Fibroblast of skin of right quadriceps (primary cell): ENCODE measurements around the gene FBXW9.
"Not testable (repeated sequence)": the region's sequence is repeated elsewhere in the genome, so short reads cannot be mapped to it uniquely, and the experiment has no call there.

Experiments used
- DNase-seq: peaks from one replicate; pipeline ENCODE4 v3.0.0-alpha.2; 2013

The FBXW9 gene

GRCh38 chr19:12678039-12678438 is 18.4 kb downstream of the FBXW9 start:
- DNase-seq, result not testable (repeated sequence)

GRCh38 chr19:12676928-12677327 is 19.5 kb downstream of the FBXW9 start:
- no peak for DNase-seq

- DNase-seq, result peak; percentile 66
Observed at GRCh38 chr19:12676384-12676792, 20.0 kb downstream of the FBXW9 start.

GRCh38 chr19:12675940-12676339 is 20.5 kb downstream of the FBXW9 start:
- DNase-seq, result no peak

GRCh38 chr19:12675399-12675798 is 21.0 kb downstream of the FBXW9 start:
- no peak for DNase-seq

GRCh38 chr19:12672744-12673143 is 23.7 kb downstream of the FBXW9 start:
- DNase-seq, result no peak

GRCh38 chr19:12670159-12670928 is 26.1 kb downstream of the FBXW9 start:
- no peak for DNase-seq

GRCh38 chr19:12669270-12670158 is 26.9 kb downstream of the FBXW9 start:
- peak; percentile 81 for DNase-seq

- peak; percentile 33 for DNase-seq
Observed at GRCh38 chr19:12668932-12669269, 27.5 kb downstream of the FBXW9 start.

- no peak for DNase-seq
Observed at GRCh38 chr19:12668346-12668745, 28.1 kb downstream of the FBXW9 start.

GRCh38 chr19:12667731-12668302 is 28.6 kb downstream of the FBXW9 start:
- no peak for DNase-seq

- peak; percentile 62 for DNase-seq
Observed at GRCh38 chr19:12666265-12667048, 30.0 kb downstream of the FBXW9 start, which contains the start of the genes MAN2B1 and WDR83. Gene MAN2B1, minus strand, starts transcription at chr19:12666742. Its CDS starts 41 bp downstream, at chr19:12666701. Gene WDR83, plus strand, starts transcription at chr19:12666807. Its CDS starts 2,984 bp downstream, at chr19:12669791.

- DNase-seq, result no peak
Observed at GRCh38 chr19:12665671-12666264, 30.7 kb downstream of the FBXW9 start.

GRCh38 chr19:12665281-12665573 is 31.2 kb downstream of the FBXW9 start:
- DNase-seq, result no peak

GRCh38 chr19:12664406-12665280 is 31.8 kb downstream of the FBXW9 start:
- DNase-seq, result no peak

GRCh38 chr19:12660980-12661379 is 35.5 kb downstream of the FBXW9 start:
- no peak for DNase-seq

GRCh38 chr19:12657966-12658365 is 38.5 kb downstream of the FBXW9 start:
- no peak for DNase-seq

- DNase-seq, result no peak
Observed at GRCh38 chr19:12656899-12657571, 39.4 kb downstream of the FBXW9 start.

GRCh38 chr19:12655546-12655945 is 40.9 kb downstream of the FBXW9 start:
- DNase-seq, result no peak

- no peak for DNase-seq
Observed at GRCh38 chr19:12652219-12652618, 44.2 kb downstream of the FBXW9 start.

- no peak for DNase-seq
Observed at GRCh38 chr19:12649941-12650340, 46.5 kb downstream of the FBXW9 start.
